ENCODE data around the gene DYNC1LI2. TPM values are rescaled to one million over a fixed set of nuclear protein-coding genes. Genes with fewer than 3 reads are reported as not detected.

Gene DYNC1LI2
- total and polyA plus RNA-seq, 2 of the 8 experiments (the other 6 are each of a cell fraction or from before 2014, with no cell fraction given): 35.0 to 70.8 TPM

DNA sequence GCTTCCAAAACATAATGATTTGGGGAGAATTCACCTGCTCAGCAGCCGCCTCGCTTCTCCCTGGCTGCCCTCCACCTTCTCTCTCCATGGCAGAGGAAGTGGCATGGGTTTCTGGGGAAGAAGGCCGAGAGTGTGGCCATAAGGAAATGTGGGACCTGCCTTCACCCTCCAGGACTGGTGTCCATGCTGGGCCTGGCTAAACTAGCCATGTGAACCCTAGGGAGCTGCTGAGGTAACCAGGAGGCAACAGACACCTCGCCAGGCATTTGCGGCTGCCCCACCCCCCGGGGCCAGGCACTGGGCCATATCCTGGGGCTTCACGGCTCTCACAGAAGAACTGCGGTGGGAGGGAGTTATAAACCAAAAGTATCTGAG is 44.9 kb downstream of the DYNC1LI2 start:
- Histone ChIP-seq H3K36me3 (ENCODE audit: control insufficient read depth in 2 of 4, insufficient read depth in 4 of 4, low read length in 3 of 4) (no peaks in the 10 kb centered on the region), H2BK20ac (ENCODE audit: low read length) (no peak overlapping the region), H2AK5ac (ENCODE audit: low read depth, low read length) (no peak overlapping the region), H3K23ac (ENCODE audit: insufficient read length) (no peak overlapping the region), H3K9me3 (ENCODE audit: insufficient read depth in 2 of 2, low read depth in 1 of 2, low read length in 1 of 2) (no peaks in the 10 kb centered on the region), H3K4ac (replicated peaks; ENCODE audit: insufficient read length, low read depth, low read length) (no peak overlapping the region), H3K56ac (replicated peaks; ENCODE audit: insufficient read length, low read depth, low read length) (no peak overlapping the region), H4K5ac (ENCODE audit: insufficient read length, low read depth, low read length) (no peak overlapping the region), H3K23me2 (ENCODE audit: low read depth, low read length) (no peaks in the 10 kb centered on the region; the same call in 1 of the 2 replicates), H3K27me3 (replicated peaks in 1 of 4; ENCODE audit: control insufficient read depth in 3 of 4, extremely low read depth in 1 of 4, insufficient read depth in 3 of 4, low read length in 3 of 4) (no peaks in the 10 kb centered on the region), H3K79me2 (ENCODE audit: control insufficient read depth in 1 of 2, insufficient read depth in 2 of 2, low read length in 2 of 2) (no peaks in the 10 kb centered on the region), H2AFZ (ENCODE audit: low read length) (0 out of 2 replicates have a peak overlapping the region, but pooled peaks have one; percentile 2), H3K4me2 (ENCODE audit: insufficient read depth in 1 of 2, low read depth in 2 of 2, low read length in 2 of 2) (no peak overlapping the region), H3K18ac (ENCODE audit: extremely low read depth, low read length) (no peak overlapping the region), H3K4me3 (ENCODE audit: extremely low read depth in 1 of 4, insufficient read depth in 2 of 4, low read depth in 3 of 4, low read length in 4 of 4) (no peak overlapping the region), H2BK120ac (replicated peaks; ENCODE audit: low read depth, low read length) (no peak overlapping the region), H3K27ac (ENCODE audit: low read depth, low read length) (no peak overlapping the region), H4K20me1 (replicated peaks in 1 of 2; ENCODE audit: control insufficient read depth in 1 of 2, insufficient read depth in 2 of 2, low read length in 2 of 2) (no peaks in the 10 kb centered on the region), H4K91ac (replicated peaks; ENCODE audit: insufficient read length, low read length) (no peak overlapping the region), H2BK12ac (ENCODE audit: low read depth, low read length) (no peak overlapping the region; the same call in 1 of the 2 replicates), H2BK15ac (ENCODE audit: low read length) (no peak overlapping the region), H4K8ac (ENCODE audit: extremely low read depth, insufficient read depth, low read length) (no peak overlapping the region), H3K79me1 (ENCODE audit: low read depth, low read length) (no peaks in the 10 kb centered on the region; the same call in 1 of the 2 replicates), H3K4me1 (replicated peaks in 1 of 4; ENCODE audit: control insufficient read depth in 3 of 4, insufficient read depth in 4 of 4, low read length in 3 of 4) (peaks cover 0 to 4% (median 1%) of the 10 kb centered on the region in 4 experiments; a peak in 2 of 7 replicates), H2BK5ac (ENCODE audit: low read depth, low read length) (no peak overlapping the region), H3K14ac (ENCODE audit: insufficient read length) (no peak overlapping the region), H3K9ac (replicated peaks in 1 of 4; ENCODE audit: extremely low read depth in 1 of 4, low read depth in 3 of 4, low read length in 3 of 4) (no peak overlapping the region)
- no peak for FAIRE-seq
- POLR2A ChIA-PET (ENCODE audit: partially characterized antibody): interaction anchor here (1.3 to 2.6 kb wide), 2 partner anchors 10 to 12 kb away, joined by 4 to 11 read pairs; no protein-coding TSS in a partner anchor
- TF ChIP-seq CEBPB (IDR thresholded peaks at IDR 0.05; ENCODE audit: low read depth, low read length) (no peak), BCL11A (IDR thresholded peaks at IDR 0.05; ENCODE audit: low read depth in 2 of 2, low read length in 2 of 2) (no peak), TCF12 (IDR thresholded peaks at IDR 0.05; ENCODE audit: low read depth, low read length) (no peak), KDM5A (IDR thresholded peaks at IDR 0.05; ENCODE audit: low read length) (no peak), GTF2F1 (IDR thresholded peaks at IDR 0.05; ENCODE audit: borderline replicate concordance, low read depth, low read length) (no peak), EZH2 (IDR thresholded peaks at IDR 0.05; ENCODE audit: low read depth, low read length, severe bottlenecking) (no peak), SUZ12 (IDR thresholded peaks at IDR 0.05; ENCODE audit: low read length) (no peak), EP300 (IDR thresholded peaks at IDR 0.05; ENCODE audit: borderline replicate concordance in 1 of 2, low read depth in 2 of 2, low read length in 2 of 2) (no peak)
- TF ChIP-seq, protein P1, sequence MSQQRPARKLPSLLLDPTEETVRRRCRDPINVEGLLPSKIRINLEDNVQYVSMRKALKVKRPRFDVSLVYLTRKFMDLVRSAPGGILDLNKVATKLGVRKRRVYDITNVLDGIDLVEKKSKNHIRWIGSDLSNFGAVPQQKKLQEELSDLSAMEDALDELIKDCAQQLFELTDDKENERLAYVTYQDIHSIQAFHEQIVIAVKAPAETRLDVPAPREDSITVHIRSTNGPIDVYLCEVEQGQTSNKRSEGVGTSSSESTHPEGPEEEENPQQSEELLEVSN (IDR thresholded peaks at IDR 0.05): no peak
- CTCF ChIA-PET (ENCODE audit: partially characterized antibody): interaction anchor here (0.7 kb wide), 1 partner anchor 148 kb away, joined by 3 read pairs; no protein-coding TSS in a partner anchor
- WGBS, 2 experiments (ENCODE audit: extremely low coverage in 1 of 2, insufficient coverage in 1 of 2, insufficient read length in 1 of 2, insufficient replicate concordance in 2 of 2, low coverage in 1 of 2, low lambda C conversion rate in 2 of 2, missing lambda C conversion rate in 1 of 2): 81% methylated on average over 8 of the region's 8 CpGs; no CpG with 5 or more reads in 1 of the 2 experiments
- no peak for DNase-seq (ENCODE audit: low read depth in 1 of 2, low spot score in 2 of 2)
